Calu3 (cell line): Measurements from ENCODE around the gene NUBPL. TPM values are rescaled to one million over a fixed set of nuclear protein-coding genes. Genes with fewer than 3 reads are reported as not detected.

Experiments
- BruUV-seq: library from RNA; stranded (reverse); fragments of 400-500 nt; replicated peaks from 2 replicates; lab custom pipeline; 2021; lab: Mats Ljungman, UMichigan
- CTCF ChIA-PET: fragments of 300-600 bp; sonication (Branson Sonifier 250); formaldehyde crosslinking; loops from one replicate; lab custom pipeline; 2022; ENCODE audit warnings: antibody characterized with exemption; lab: Charles Lee
- DNase-seq: peaks from one replicate; pipeline ENCODE4 v3.0.0; 2022
- H3K27ac Mint-ChIP-seq: one replicate; pipeline ENCODE4 v1.8.0; 2022; ENCODE audit warnings: mixed read lengths; ENCODE audit not compliant: unreplicated experiment
- H3K27me3 Mint-ChIP-seq: one replicate; pipeline ENCODE4 v1.8.0; 2022; ENCODE audit warnings: mixed read lengths; ENCODE audit not compliant: unreplicated experiment
- H3K36me3 Mint-ChIP-seq: one replicate; pipeline ENCODE4 v1.8.0; 2022; ENCODE audit warnings: mild to moderate bottlenecking, moderate library complexity, mixed read lengths; ENCODE audit not compliant: insufficient read depth, unreplicated experiment
- H3K4me1 Mint-ChIP-seq: one replicate; pipeline ENCODE4 v1.8.0; 2022; ENCODE audit warnings: mild to moderate bottlenecking, low read depth, mixed read lengths; ENCODE audit not compliant: unreplicated experiment
- H3K4me3 Mint-ChIP-seq: one replicate; pipeline ENCODE4 v1.8.0; 2022; ENCODE audit warnings: mild to moderate bottlenecking, low read depth, moderate library complexity, mixed read lengths; ENCODE audit not compliant: unreplicated experiment
- H3K9me3 Mint-ChIP-seq: one replicate; pipeline ENCODE4 v1.8.0; 2022; ENCODE audit warnings: low read depth, mixed read lengths; ENCODE audit not compliant: unreplicated experiment
- intact Hi-C: fragments of 100-400 bp; cut with micrococcal nuclease; formaldehyde crosslinking; loops from one replicate; pipeline ENCODE4 v1.10.0; 2022; ENCODE audit not compliant: unreplicated experiment
- total RNA-seq: library from RNA; stranded (reverse); gene quantifications from 2 replicates; pipeline ENCODE4 v1.2.3, GENCODE V29; 2022
- TF ChIP-seq, protein P1 (sequence below): fragments of 200-600 bp; IDR thresholded peaks from one replicate; pipeline ENCODE4 v1.8.0; 2022; ENCODE audit warnings: antibody characterized with exemption; ENCODE audit not compliant: unreplicated experiment

The NUBPL gene
- total RNA-seq, 1 experiment from 2014 or later: 14.2 TPM

DNA sequence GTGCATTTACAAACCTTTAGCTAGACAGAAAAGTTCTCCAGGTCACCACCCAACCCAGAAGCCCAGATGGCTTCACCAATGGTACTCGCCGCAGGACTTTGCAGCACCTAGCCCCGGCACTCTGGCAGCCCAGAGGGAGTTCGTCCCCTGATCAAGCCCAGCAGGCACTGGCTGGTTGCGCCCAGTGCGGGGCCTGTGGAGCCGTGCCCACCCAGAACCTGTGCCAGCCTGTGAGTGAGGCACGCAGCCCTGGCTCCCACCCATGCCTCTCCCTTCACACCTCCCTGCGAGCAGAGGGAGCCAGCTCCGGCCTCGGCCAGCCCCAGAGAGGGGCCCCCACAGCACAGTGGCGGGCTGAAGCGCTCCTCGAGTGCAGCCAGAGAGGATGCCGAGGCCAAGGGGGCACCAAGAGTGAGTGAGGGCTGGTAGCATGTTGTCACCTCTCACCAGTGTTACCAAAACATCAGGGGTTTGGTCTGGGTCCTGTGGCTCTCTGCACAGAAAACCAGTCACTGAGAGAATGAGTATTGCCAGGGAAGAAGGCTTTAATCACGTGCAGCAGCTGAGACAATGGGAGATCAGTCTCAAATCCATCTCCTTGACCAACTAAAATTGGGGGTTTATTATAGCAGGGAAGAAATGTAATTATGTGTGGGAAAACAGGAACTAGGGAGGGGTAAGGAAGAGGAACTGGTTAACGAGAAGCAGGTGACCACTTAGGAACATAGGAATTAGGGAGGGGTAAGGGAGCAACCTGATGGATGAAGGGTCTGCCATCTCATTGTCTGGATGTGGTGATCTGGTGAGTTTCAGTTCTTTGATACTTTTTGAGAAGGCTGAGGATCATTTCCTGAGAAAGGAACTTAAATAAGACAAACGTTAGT is 151.3 kb downstream of the NUBPL start:
- no TSS peak for BruUV-seq
- intact Hi-C loops: no loop called here
- TF ChIP-seq, protein P1, sequence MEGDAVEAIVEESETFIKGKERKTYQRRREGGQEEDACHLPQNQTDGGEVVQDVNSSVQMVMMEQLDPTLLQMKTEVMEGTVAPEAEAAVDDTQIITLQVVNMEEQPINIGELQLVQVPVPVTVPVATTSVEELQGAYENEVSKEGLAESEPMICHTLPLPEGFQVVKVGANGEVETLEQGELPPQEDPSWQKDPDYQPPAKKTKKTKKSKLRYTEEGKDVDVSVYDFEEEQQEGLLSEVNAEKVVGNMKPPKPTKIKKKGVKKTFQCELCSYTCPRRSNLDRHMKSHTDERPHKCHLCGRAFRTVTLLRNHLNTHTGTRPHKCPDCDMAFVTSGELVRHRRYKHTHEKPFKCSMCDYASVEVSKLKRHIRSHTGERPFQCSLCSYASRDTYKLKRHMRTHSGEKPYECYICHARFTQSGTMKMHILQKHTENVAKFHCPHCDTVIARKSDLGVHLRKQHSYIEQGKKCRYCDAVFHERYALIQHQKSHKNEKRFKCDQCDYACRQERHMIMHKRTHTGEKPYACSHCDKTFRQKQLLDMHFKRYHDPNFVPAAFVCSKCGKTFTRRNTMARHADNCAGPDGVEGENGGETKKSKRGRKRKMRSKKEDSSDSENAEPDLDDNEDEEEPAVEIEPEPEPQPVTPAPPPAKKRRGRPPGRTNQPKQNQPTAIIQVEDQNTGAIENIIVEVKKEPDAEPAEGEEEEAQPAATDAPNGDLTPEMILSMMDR: no peak
- no peak overlapping the region for H3K4me3 Mint-ChIP-seq
- H3K4me1 Mint-ChIP-seq: peaks cover 7% of the 10 kb centered on the region
- no peaks in the 10 kb centered on the region for H3K27me3 Mint-ChIP-seq
- H3K36me3 Mint-ChIP-seq: no peaks in the 10 kb centered on the region
- CTCF ChIA-PET: no interaction called here
- no peak overlapping the region for H3K27ac Mint-ChIP-seq
- DNase-seq: no peak
- H3K9me3 Mint-ChIP-seq: no peaks in the 10 kb centered on the region

DNA sequence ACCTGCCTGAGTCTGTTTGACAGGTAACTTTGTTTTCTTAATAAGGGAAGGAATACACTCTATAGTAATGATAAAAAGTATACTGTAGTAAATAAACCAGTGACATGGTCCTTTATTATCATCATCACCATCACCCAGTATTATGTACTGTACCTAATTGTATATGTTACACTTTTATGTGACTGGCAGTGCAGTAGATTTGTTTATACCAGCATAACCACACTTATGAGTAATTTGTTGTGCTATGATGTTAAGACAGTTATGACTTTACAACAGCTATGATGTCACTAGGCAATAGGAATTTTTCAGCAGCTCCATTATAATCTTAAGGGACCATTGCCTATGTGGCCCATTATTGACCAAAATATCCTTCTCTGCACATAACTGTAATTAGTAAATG is 155.0 kb downstream of the NUBPL start:
- intact Hi-C loops: no loop called here
- TF ChIP-seq, protein P1: no peak
- no peak for DNase-seq
- Mint-ChIP-seq H3K27me3 (no peaks in the 10 kb centered on the region), H3K36me3 (no peaks in the 10 kb centered on the region), H3K4me1 (peaks cover 9% of the 10 kb centered on the region), H3K4me3 (no peak overlapping the region), H3K27ac (no peak overlapping the region), H3K9me3 (no peaks in the 10 kb centered on the region)
- BruUV-seq: no TSS peak
- CTCF ChIA-PET: interaction anchor here (1.2 kb wide), 1 partner anchor 11 kb away, joined by 3 read pairs; no protein-coding TSS in a partner anchor

DNA sequence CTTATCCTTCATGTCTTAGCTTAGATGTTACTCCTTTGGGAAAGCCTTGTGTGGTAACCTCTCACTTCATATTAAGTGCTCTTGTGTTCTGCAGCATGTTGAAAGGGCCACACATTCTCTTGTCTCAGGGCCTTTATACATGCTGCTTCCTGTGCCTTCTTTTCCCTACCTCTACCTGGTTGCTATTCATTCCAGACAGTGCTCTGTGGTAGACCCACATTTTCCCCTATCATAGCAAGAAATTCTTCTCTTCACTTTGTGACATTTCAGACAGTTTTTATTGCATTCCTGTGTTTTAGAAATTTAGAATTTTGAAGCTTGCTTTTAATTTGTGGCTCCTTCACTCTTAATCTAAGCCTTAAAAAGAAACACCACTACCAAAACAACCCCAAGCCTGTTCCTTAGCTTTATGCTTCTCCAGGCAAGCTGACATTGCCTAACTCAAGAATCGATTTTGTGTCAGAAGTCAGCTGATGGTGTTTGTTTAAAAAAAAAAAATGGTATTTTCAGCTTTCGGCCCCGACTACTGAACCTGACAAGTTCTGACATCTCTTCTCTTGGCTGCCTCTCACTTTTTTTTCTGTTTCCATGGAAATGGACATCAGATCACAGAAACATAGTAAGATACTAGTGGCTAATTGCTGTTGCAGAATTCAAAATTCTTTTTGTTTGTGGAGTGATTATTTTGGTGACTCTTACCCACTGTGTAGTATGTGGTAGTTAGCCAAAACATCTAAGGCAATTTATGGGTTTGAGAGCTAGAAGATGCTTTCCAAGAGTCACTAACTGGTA is 156.3 kb downstream of the NUBPL start:
- TF ChIP-seq, protein P1: no peak
- Mint-ChIP-seq H3K4me3 (no peak overlapping the region), H3K36me3 (no peaks in the 10 kb centered on the region), H3K9me3 (no peaks in the 10 kb centered on the region), H3K27ac (no peak overlapping the region), H3K4me1 (peaks cover 9% of the 10 kb centered on the region), H3K27me3 (no peaks in the 10 kb centered on the region)
- intact Hi-C loops: no loop called here
- CTCF ChIA-PET: interaction anchor here (1.2 kb wide), 1 partner anchor 12 kb away, joined by 3 read pairs; no protein-coding TSS in a partner anchor
- DNase-seq: peak; percentile 2
- no TSS peak for BruUV-seq

DNA sequence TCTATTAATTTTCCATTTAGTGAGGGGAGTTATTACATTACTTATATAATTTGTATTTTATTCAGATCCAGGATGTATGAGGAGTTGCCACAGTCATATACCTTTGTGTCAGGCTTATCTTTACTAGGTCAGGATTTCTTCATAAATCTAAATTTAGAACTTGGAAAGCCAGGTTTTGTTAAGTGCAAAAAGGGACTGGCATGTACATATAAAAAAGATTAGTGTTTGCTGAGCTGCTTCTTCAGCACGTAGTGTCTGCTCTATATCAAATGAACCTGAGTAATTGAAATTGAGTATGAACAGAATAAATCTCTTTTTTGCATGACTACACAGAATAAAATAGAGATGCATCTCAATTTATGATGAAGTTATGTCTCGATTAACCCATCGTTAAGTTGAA is 157.4 kb downstream of the NUBPL start:
- Mint-ChIP-seq H3K4me1 (peaks cover 9% of the 10 kb centered on the region), H3K9me3 (no peaks in the 10 kb centered on the region), H3K4me3 (no peak overlapping the region), H3K36me3 (no peaks in the 10 kb centered on the region), H3K27ac (no peak overlapping the region), H3K27me3 (no peaks in the 10 kb centered on the region)
- intact Hi-C loops: no loop called here
- no peak for DNase-seq
- CTCF ChIA-PET: interaction anchor here (0.9 kb wide), 1 partner anchor 14 kb away, joined by 3 read pairs; no protein-coding TSS in a partner anchor
- no TSS peak for BruUV-seq
- TF ChIP-seq, protein P1: no peak
